AG04449 (cell line): ENCODE data around the gene CFAP46.

ENCODE experiments used
- CTCF ChIA-PET: fragments of 350-600 bp; formaldehyde crosslinking; extraction: SDS; loops from one replicate; lab custom pipeline; 2021; ENCODE audit warnings: antibody characterized with exemption; lab: Yijun Ruan, JAX
- POLR2A ChIA-PET: fragments of 400-600, 350-600 bp; formaldehyde crosslinking; extraction: SDS; loops from one replicate; lab custom pipeline; 2020; ENCODE audit warnings: antibody characterized with exemption, inconsistent platforms; lab: Yijun Ruan, JAX
- DNase-seq: peaks from one replicate; pipeline ENCODE4 v3.0.0-alpha.2; 2010; ENCODE audit warnings: low read depth, low spot score
- H3K4me3 ChIP-seq: 2 replicates; pipeline ENCODE4 v1.5.1; 2011; ENCODE audit warnings: low read depth, mild to moderate bottlenecking, control low read depth, low read length
- TF ChIP-seq, protein P1 (sequence below): IDR thresholded peaks from one replicate; pipeline ENCODE4 v1.5.1; 2011; ENCODE audit warnings: mild to moderate bottlenecking, moderate library complexity, low read length, control low read depth, inconsistent platforms; ENCODE audit not compliant: insufficient read depth; ENCODE audit errors: missing control alignments

The CFAP46 gene

GRCh38 chr10:132872658-132873057, 69.7 kb downstream of the CFAP46 start:
- POLR2A ChIA-PET = no interaction called here

GRCh38 chr10:132870426-132870825, 71.9 kb downstream of the CFAP46 start:
- DNase-seq = no peak
- CTCF ChIA-PET = no interaction called here
- H3K4me3 ChIP-seq = no peak overlapping the region
- TF ChIP-seq, protein P1, sequence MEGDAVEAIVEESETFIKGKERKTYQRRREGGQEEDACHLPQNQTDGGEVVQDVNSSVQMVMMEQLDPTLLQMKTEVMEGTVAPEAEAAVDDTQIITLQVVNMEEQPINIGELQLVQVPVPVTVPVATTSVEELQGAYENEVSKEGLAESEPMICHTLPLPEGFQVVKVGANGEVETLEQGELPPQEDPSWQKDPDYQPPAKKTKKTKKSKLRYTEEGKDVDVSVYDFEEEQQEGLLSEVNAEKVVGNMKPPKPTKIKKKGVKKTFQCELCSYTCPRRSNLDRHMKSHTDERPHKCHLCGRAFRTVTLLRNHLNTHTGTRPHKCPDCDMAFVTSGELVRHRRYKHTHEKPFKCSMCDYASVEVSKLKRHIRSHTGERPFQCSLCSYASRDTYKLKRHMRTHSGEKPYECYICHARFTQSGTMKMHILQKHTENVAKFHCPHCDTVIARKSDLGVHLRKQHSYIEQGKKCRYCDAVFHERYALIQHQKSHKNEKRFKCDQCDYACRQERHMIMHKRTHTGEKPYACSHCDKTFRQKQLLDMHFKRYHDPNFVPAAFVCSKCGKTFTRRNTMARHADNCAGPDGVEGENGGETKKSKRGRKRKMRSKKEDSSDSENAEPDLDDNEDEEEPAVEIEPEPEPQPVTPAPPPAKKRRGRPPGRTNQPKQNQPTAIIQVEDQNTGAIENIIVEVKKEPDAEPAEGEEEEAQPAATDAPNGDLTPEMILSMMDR = no peak
- POLR2A ChIA-PET = no interaction called here

More at GRCh38 chr10:132872658-132873057, 69.7 kb downstream of the CFAP46 start:
- CTCF ChIA-PET = no interaction called here
- DNase-seq = no peak
- H3K4me3 ChIP-seq = no peak overlapping the region
- TF ChIP-seq, protein P1 = no peak

GRCh38 chr10:132869621-132870020, 72.7 kb downstream of the CFAP46 start:
- POLR2A ChIA-PET = no interaction called here
- TF ChIP-seq, protein P1 = no peak
- DNase-seq = no peak
- H3K4me3 ChIP-seq = no peak overlapping the region
- CTCF ChIA-PET = interaction anchor here (1.0 kb wide), 1 partner anchor 215 kb away, joined by 4 read pairs; no protein-coding TSS in a partner anchor

DNA sequence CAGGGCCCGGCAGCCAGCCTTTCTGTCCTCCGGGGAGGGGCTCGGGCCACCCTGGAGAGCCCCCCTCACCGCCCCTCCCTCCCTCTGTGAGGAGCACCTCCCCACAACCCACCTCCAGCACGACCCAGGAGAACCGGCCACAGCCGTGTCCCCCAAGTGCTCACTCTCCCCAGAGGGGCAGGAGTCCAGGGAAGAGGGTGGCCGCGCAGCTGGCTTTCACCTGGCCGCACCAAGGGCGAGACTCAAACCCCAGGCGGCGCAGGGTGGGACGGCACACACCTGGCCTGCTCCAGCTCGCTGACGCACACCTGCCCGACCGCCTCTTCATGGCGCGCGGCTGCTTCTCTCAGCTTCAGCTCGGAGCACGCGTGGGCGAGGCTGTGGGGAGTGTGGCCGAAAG, 73.4 kb downstream of the CFAP46 start:
- DNase-seq = no peak
- TF ChIP-seq, protein P1 = no peak
- ChIA-PET POLR2A (no interaction called here), CTCF (interaction anchor here (1.0 kb wide), 1 partner anchor 214 kb away, joined by 4 read pairs; no protein-coding TSS in a partner anchor)
- H3K4me3 ChIP-seq = no peak overlapping the region

DNA sequence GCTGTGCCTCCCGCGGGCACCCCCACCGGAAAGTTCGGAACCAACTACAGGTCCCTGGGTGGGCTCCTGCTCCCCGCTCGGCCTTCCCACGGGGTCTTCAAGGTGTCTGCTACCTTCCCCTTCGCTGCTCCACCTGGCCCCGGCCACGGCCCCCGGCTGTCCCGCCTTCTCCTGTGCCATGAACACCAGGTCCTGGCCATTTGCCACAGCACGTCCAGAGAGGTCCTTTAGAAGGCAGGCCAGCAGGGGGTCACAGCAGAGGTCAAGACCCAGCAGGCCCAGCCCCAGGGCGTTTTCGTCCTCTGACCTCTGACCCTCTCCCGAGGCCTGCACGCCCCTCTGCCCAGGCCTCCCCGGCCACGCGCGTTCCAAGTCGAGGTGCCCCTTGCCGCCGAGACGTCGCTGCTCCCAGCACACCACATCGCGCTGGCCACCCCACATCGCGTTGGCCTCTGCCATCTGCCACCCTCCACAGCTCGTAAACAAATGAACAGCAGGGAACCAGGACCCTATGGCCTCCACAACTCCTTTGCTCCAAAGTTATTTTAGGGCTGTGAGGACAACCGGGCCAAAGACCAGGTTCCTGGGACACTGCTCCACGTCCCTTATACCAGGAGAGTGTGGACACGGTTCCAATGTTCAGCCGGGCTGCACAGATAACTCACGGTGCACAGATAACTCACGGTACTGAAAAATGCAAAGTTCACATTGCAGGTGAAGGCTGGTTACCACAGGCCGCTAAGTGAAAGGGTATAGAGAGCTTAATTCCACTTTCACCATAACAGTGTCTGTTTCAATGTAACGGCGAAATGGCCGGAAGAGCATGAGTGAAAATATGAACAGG, 74.3 kb downstream of the CFAP46 start:
- CTCF ChIA-PET = no interaction called here
- TF ChIP-seq, protein P1 = no peak
- DNase-seq = no peak
- no peak overlapping the region for H3K4me3 ChIP-seq
- POLR2A ChIA-PET = no interaction called here

DNA sequence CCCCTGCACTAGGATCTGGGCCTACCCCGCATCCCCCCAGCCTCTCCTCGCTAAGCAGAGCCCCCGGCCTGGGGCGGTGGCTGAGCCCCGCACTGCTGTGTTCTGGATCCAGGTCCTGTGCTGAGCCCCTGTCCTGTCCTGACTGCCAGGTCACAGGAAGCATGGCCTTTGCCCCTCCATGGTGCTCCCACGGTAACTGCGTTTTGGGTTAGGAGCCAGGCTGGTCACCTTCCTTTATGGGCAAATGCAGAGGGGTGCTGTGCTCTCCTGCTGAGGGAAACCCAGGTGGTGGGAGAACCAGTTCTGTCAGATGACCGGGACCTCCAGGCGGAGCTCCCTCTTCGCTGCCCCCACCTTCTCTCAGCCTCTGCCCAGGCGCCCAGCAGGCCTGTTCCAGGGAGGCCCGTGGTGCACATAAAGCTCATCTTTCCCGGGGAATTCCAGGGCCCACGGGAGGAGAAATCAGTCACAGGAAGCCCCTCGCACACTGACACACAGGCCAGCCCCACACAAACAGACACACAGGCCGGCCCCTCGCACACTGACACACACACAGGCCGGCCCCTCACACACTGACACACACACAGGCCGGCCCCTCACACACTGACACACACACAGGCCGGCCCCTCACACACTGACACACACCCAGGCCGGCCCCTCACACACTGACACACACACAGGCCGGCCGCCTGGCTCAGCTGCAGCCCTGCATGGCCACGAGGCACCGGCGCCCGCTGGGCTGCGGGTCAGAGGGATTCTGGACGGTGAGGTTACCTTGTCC, 75.6 kb downstream of the CFAP46 start:
- DNase-seq = no peak
- H3K4me3 ChIP-seq = no peak overlapping the region
- ChIA-PET POLR2A (no interaction called here), CTCF (no interaction called here)
- TF ChIP-seq, protein P1 = no peak
